Measurements from ENCODE around the gene ACLY.
A peak's percentile ranks its signal among the peaks of the same experiment; 100 is the strongest.
"Not testable (repeated sequence)": the region's sequence is repeated elsewhere in the genome, so short reads cannot be mapped to it uniquely, and the experiment has no call there.

ACLY gene

DNA sequence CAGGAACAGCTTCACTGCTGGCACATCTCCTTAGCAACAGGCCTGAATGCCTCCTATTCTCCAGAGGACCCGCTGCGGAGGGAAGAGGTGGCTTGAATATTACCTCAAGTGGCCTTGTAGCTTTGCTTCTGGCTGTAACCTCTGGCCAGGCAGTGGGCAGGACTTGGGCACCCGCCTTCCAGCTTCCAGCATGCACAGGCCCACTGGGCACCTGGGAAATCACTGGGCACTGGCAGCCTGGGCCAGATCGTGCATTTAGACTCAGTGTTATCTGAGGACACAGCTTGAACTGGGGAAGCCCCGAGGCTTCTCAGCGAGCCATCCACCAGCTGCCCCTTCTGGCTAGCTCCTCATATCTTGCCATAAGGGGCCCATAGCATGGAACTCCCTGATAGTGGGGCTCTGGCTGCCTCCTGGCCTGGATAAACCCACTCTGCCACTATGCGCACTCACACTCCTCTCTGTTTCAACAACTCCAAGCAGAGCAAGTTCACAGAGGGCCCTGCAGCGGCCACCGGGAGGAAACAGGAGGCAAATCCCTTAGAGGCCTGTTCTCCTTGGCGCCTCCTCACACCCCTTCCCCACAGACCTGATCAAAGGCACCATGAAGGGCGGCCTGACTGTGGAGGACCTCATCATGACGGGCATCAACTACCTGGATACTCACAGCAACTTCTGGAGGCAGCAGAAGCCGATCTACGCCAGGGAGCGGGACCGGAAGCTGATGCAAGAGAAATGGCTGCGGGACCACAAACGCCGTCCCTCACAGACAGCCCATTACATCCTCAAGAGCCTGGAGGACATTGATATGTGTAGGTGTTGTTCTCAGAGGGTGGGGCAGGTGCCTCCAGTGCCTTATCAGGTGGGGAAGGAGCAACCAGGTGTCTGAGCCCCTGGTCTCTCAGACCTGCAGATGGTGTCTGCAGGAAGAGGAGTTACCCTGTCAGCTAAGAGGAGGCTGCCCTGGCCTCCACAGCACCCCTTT, 19.5 kb upstream of the ACLY start:
- H3K36me3 ChIP-seq (ENCODE audit: control insufficient read depth, insufficient read depth, low read length), result no peaks in the 10 kb centered on the region
- H3K27me3 ChIP-seq (replicated peaks; ENCODE audit: control insufficient read depth, insufficient read depth, low read length), result no peaks in the 10 kb centered on the region
- TF ChIP-seq, protein P1, sequence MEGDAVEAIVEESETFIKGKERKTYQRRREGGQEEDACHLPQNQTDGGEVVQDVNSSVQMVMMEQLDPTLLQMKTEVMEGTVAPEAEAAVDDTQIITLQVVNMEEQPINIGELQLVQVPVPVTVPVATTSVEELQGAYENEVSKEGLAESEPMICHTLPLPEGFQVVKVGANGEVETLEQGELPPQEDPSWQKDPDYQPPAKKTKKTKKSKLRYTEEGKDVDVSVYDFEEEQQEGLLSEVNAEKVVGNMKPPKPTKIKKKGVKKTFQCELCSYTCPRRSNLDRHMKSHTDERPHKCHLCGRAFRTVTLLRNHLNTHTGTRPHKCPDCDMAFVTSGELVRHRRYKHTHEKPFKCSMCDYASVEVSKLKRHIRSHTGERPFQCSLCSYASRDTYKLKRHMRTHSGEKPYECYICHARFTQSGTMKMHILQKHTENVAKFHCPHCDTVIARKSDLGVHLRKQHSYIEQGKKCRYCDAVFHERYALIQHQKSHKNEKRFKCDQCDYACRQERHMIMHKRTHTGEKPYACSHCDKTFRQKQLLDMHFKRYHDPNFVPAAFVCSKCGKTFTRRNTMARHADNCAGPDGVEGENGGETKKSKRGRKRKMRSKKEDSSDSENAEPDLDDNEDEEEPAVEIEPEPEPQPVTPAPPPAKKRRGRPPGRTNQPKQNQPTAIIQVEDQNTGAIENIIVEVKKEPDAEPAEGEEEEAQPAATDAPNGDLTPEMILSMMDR (IDR thresholded peaks at IDR 0.05; ENCODE audit: insufficient read depth, low read length, poor library complexity, severe bottlenecking), result no peak
- DNase-seq (ENCODE audit: extremely low read depth, insufficient read length), result no peak
- H3K4me3 ChIP-seq (replicated peaks; ENCODE audit: low read depth, low read length), result no peak overlapping the region

GRCh38 chr17:41935641-41936040, 16.9 kb upstream of the ACLY start:
- H3K4me3 ChIP-seq (replicated peaks; ENCODE audit: low read depth, low read length), result no peak overlapping the region
- DNase-seq (ENCODE audit: extremely low read depth, insufficient read length), result no peak
- no peaks in the 10 kb centered on the region for H3K36me3 ChIP-seq (ENCODE audit: control insufficient read depth, insufficient read depth, low read length)
- H3K27me3 ChIP-seq (replicated peaks; ENCODE audit: control insufficient read depth, insufficient read depth, low read length), result no peaks in the 10 kb centered on the region
- TF ChIP-seq, protein P1 (IDR thresholded peaks at IDR 0.05; ENCODE audit: insufficient read depth, low read length, poor library complexity, severe bottlenecking), result no peak

DNA sequence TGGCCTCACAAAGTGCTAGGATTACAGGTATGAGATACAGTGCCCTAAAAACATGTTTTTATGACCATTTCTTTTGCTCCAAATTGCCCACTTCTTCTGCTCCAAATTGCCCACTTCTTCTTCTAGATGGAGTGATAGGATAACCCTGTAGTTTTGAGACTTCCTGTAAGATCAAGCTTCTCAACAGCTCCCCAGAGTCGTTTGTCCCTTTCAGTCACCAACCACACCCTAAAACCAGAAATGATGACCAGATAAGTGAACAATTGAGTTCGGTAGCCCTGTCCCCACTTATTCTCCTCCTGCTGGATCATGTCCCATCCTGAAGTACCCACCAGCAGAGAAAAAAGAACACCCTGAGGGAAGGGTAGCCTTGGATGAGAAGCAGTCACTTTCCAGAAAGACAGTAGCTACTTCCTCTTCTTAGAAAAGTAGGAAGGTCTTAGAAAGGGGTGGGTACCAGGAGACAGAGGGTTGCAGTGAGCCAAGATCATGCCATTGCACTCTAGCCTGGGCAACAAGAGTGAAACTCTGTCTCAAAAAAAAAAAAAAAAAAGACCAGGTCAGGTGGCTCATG, 14.2 kb upstream of the ACLY start:
- TF ChIP-seq, protein P1 (IDR thresholded peaks at IDR 0.05; ENCODE audit: insufficient read depth, low read length, poor library complexity, severe bottlenecking), result no peak
- Histone ChIP-seq H3K4me3 (replicated peaks; ENCODE audit: low read depth, low read length) (no peak overlapping the region), H3K36me3 (ENCODE audit: control insufficient read depth, insufficient read depth, low read length) (no peaks in the 10 kb centered on the region), H3K27me3 (replicated peaks; ENCODE audit: control insufficient read depth, insufficient read depth, low read length) (no peaks in the 10 kb centered on the region)
- no peak for DNase-seq (ENCODE audit: extremely low read depth, insufficient read length)

DNA sequence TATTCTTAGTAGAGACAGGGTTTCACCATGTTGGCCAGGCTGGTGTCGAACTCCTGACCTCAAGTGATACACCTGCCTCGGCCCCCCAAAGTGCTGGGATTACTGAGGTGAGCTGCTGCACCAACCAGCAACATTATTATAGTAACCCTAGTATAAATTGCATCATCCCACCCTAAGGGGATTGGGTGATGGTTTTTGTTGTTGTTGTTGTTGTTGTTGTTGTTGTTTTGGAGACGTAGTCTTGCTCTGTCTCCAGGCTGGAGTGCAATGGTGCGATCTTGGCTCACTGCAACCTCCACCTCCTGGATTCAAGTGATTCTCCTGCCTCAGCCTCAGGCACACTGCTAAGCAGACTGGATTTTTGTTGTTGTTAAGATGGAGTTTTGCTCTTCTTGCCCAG, 13.0 kb upstream of the ACLY start:
- not testable (repeated sequence) for H3K36me3 ChIP-seq (ENCODE audit: control insufficient read depth, insufficient read depth, low read length); H3K27me3 ChIP-seq (replicated peaks; ENCODE audit: control insufficient read depth, insufficient read depth, low read length); H3K4me3 ChIP-seq (replicated peaks; ENCODE audit: low read depth, low read length); DNase-seq (ENCODE audit: extremely low read depth, insufficient read length)

DNA sequence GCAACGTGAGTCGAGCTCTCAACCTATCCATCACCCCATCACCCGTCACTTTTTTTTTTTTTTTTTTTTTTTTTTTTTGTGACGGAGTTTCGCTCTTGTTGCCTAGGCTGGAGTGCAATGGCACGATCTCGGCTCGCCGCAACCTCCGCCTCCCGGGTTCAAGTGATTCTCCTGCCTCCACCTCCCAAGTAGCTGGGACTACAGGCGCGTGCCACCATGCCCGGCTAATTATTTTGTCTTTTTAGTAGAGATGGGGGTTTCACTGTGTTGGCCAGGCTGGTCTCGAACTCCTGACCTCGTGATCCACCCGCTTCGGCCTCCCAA, 12.0 kb upstream of the ACLY start:
- DNase-seq (ENCODE audit: extremely low read depth, insufficient read length); H3K27me3 ChIP-seq (replicated peaks; ENCODE audit: control insufficient read depth, insufficient read depth, low read length): not testable (repeated sequence)

GRCh38 chr17:41930009-41930832, 11.5 kb upstream of the ACLY start, which contains the start of gene ODAD4:
Gene ODAD4 (plus strand): TSS chr17:41930617. CDS start chr17:41930724, 107 bp downstream.
- DNase-seq (ENCODE audit: extremely low read depth, insufficient read length), result peak; percentile 92
- no peaks in the 10 kb centered on the region for H3K27me3 ChIP-seq (replicated peaks; ENCODE audit: control insufficient read depth, insufficient read depth, low read length)

More for the DNA sequence above, 12.0 kb upstream of the ACLY start:
- not testable (repeated sequence) for H3K36me3 ChIP-seq (ENCODE audit: control insufficient read depth, insufficient read depth, low read length)
- H3K4me3 ChIP-seq (replicated peaks; ENCODE audit: low read depth, low read length), result peak overlapping the region; percentile 75

More at GRCh38 chr17:41930009-41930832, 11.5 kb upstream of the ACLY start, which contains the start of gene ODAD4:
- TF ChIP-seq, protein P1 (IDR thresholded peaks at IDR 0.05; ENCODE audit: insufficient read depth, low read length, poor library complexity, severe bottlenecking), result peak; percentile 34
- Histone ChIP-seq H3K36me3 (ENCODE audit: control insufficient read depth, insufficient read depth, low read length) (no peaks in the 10 kb centered on the region), H3K4me3 (replicated peaks; ENCODE audit: low read depth, low read length) (peak within 1 kb of the TSS; percentile 75)

Measured in GM06990 (cell line).